CD14-positive monocyte (primary cell): Measurements from ENCODE around the gene ASPSCR1. TPM values are rescaled to one million over a fixed set of nuclear protein-coding genes. Genes with fewer than 3 reads are reported as not detected.

ENCODE experiments used
- DNase-seq, 3 donors: peaks; one replicate each; pipeline ENCODE4 v3.0.0-alpha.2; 2011 to 2022
- H2AFZ ChIP-seq: 2 replicates; pipeline ENCODE4 v1.6.0; 2012; ENCODE audit warnings: mild to moderate bottlenecking, low read depth, low read length, inconsistent platforms; ENCODE audit not compliant: insufficient read depth, poor library complexity, severe bottlenecking
- H3K27ac ChIP-seq, 2 donors: 1 replicate in 1 of 2; 2 replicates in 1 of 2; pipeline ENCODE4 v1.5.1; 2012 to 2013; ENCODE audit warnings: low read length in 2 of 2, control low read depth in 1 of 2, inconsistent platforms in 1 of 2, low read depth in 1 of 2, mild to moderate bottlenecking in 1 of 2
- H3K27me3 ChIP-seq, 2 donors: one replicate each; pipeline versions ENCODE4 v1.6.0 to v1.6.1; 2011 to 2013; ENCODE audit warnings: low read length in 2 of 2; ENCODE audit not compliant: control insufficient read depth in 2 of 2, insufficient read depth in 2 of 2
- H3K36me3 ChIP-seq, 2 donors: replicated peaks in 1 of 2; 1 replicate in 1 of 2; 2 replicates in 1 of 2; pipeline versions ENCODE4 v1.5.1 to v1.6.1; 2012 to 2013; ENCODE audit warnings: low read length in 2 of 2, control low read depth in 1 of 2, inconsistent platforms in 1 of 2, mild to moderate bottlenecking in 1 of 2; ENCODE audit not compliant: insufficient read depth in 2 of 2, control insufficient read depth in 1 of 2
- H3K4me1 ChIP-seq, 2 donors: 1 replicate in 1 of 2; 2 replicates in 1 of 2; pipeline versions ENCODE4 v1.5.1 to v1.6.1; 2012 to 2013; ENCODE audit warnings: low read length in 2 of 2, control low read depth in 1 of 2, inconsistent platforms in 1 of 2, mild to moderate bottlenecking in 1 of 2, moderate library complexity in 1 of 2; ENCODE audit not compliant: insufficient read depth in 2 of 2, control insufficient read depth in 1 of 2
- H3K4me2 ChIP-seq: replicated peaks from 2 replicates; pipeline ENCODE3; 2012; ENCODE audit warnings: low read length, moderate library complexity, mild to moderate bottlenecking; ENCODE audit not compliant: poor library complexity, severe bottlenecking; ENCODE audit errors: extremely low read depth
- H3K4me3 ChIP-seq, 3 experiments: fragments of 200-600 bp in 1 of 3; sonication (generic) in 1 of 3; replicated peaks in 1 of 3; 1 replicate in 2 of 3; 2 replicates in 1 of 3; pipeline ENCODE4 v1.5.1; 2011 to 2013; ENCODE audit warnings: low read length in 3 of 3, mild to moderate bottlenecking in 3 of 3, control low read depth in 2 of 3, low read depth in 2 of 3, inconsistent platforms in 1 of 3, moderate library complexity in 1 of 3
- H3K79me2 ChIP-seq: 2 replicates; pipeline ENCODE4 v1.6.0; 2012; ENCODE audit warnings: mild to moderate bottlenecking, control low read depth, inconsistent platforms, low read length, moderate library complexity; ENCODE audit not compliant: insufficient read depth
- H3K9ac ChIP-seq: 2 replicates; pipeline ENCODE4 v1.6.0; 2017; ENCODE audit warnings: low read length, mild to moderate bottlenecking; ENCODE audit not compliant: insufficient read depth, poor library complexity, severe bottlenecking
- H3K9me3 ChIP-seq, 2 donors: replicated peaks in 1 of 2; 1 replicate in 1 of 2; 2 replicates in 1 of 2; pipeline versions ENCODE4 v1.5.1 to v1.6.1; 2012 to 2013; ENCODE audit warnings: low read length in 2 of 2, control low read depth in 1 of 2; ENCODE audit not compliant: control insufficient read depth in 1 of 2, insufficient read depth in 1 of 2
- H4K20me1 ChIP-seq: 2 replicates; pipeline ENCODE4 v1.6.0; 2012; ENCODE audit warnings: mild to moderate bottlenecking, low read length, control low read depth, moderate library complexity; ENCODE audit not compliant: insufficient read depth
- H3K27ac Mint-ChIP-seq, 7 donors: one replicate each; pipeline ENCODE4 v1.8.0; 2020; ENCODE audit warnings: mild to moderate bottlenecking in 7 of 7, mixed read lengths in 7 of 7, moderate library complexity in 6 of 7, inconsistent platforms in 2 of 7
- H3K27me3 Mint-ChIP-seq, 3 donors: one replicate each; pipeline ENCODE4 v1.8.0; 2021 to 2022; ENCODE audit warnings: low read depth in 3 of 3, mild to moderate bottlenecking in 3 of 3, mixed read lengths in 3 of 3, moderate library complexity in 3 of 3, inconsistent platforms in 1 of 3
- H3K36me3 Mint-ChIP-seq, 2 donors: one replicate each; pipeline ENCODE4 v1.8.0; 2020; ENCODE audit warnings: mixed read lengths in 2 of 2, inconsistent platforms in 1 of 2, mild to moderate bottlenecking in 1 of 2
- H3K4me1 Mint-ChIP-seq: one replicate; pipeline ENCODE4 v1.8.0; 2020; ENCODE audit warnings: mild to moderate bottlenecking, mixed read lengths
- H3K4me3 Mint-ChIP-seq, 2 donors: one replicate each; pipeline ENCODE4 v1.8.0; 2020; ENCODE audit warnings: mild to moderate bottlenecking in 2 of 2, mixed read lengths in 2 of 2, moderate library complexity in 1 of 2
- H3K9me3 Mint-ChIP-seq, 7 donors: one replicate each; pipeline ENCODE4 v1.8.0; 2020 to 2022; ENCODE audit warnings: mixed read lengths in 7 of 7, mild to moderate bottlenecking in 6 of 7, moderate library complexity in 6 of 7, inconsistent platforms in 2 of 7
- CTCF ChIP-seq: fragments of 200-600 bp; IDR thresholded peaks from one replicate; pipeline ENCODE4 v1.8.0; 2022; ENCODE audit warnings: antibody characterized with exemption, mild to moderate bottlenecking
- WGBS: methylation state at CpG from one replicate; pipeline ENCODE4 v1.1.5; 2013; ENCODE audit warnings: missing lambda C conversion rate; ENCODE audit not compliant: insufficient coverage; 5-methylcytosine and 5-hydroxymethylcytosine counted together
- intact Hi-C, 2 donors: fragments of 100-400 bp; cut with micrococcal nuclease; formaldehyde crosslinking; loops; one replicate each; pipeline versions ENCODE4 v1.15.0 to v1.15.1; 2023
- polyA plus RNA-seq, 3 donors: library from polyadenylated mRNA; depleted of rRNA in 1 of 3; unstranded in 2 of 3; stranded (reverse) in 1 of 3; fragments of 300-500 nt in 2 of 3; fragments of >200 nt in 1 of 3; fragmentation: Illumina TruSeq in 2 of 3; gene quantifications; 1 replicate in 2 of 3; 2 replicates in 1 of 3; pipeline ENCODE4 v1.2.3, GENCODE V29; 2012 to 2021

ASPSCR1 gene
- polyA plus RNA-seq, 3 donors = 25.5 to 31.9 (median 25.6) TPM

DNA sequence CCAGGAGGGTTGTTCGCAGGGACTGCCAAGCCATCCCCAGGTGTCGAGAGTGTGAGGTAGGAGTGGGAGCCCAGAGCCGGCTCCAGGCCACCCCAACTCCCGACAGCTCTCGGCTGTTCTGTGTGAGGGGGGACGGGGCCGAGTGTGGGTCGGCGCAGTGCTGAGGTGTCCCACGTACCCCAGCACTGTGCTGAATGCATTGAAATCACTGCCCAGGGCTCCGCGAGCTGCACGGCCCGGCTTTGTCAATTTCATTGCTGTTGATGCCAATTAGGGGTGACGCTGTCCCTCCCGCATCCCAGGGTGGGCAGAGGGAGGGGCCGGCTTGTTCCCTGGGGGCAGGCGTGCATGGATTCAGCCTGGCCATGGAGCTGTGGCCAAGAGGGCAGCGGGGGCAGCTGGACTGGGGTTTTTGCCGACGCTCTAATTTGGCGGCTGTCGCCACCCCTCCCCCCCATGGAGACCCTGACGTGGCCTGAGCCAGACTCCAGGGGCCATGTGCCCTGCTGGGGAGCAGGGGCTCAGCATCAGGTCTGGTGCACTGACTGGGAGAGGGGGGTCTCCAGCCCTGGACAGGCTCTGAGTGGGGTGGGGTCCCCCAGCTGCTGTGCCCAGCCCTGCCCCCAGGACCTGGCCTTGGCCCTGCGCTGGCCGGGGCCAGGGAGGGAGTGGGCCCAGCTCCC is 31.0 kb downstream of the ASPSCR1 start:
- Mint-ChIP-seq H3K27ac (no peak overlapping the region), H3K27me3 (peaks cover 2 to 4% (median 2%) of the 10 kb centered on the region in 3 donors), H3K4me3 (no peak overlapping the region), H3K4me1 (no peaks in the 10 kb centered on the region), H3K9me3 (no peaks in the 10 kb centered on the region), H3K36me3 (peaks cover 2 to 17% of the 10 kb centered on the region in 2 donors)
- H3K4me3 ChIP-seq = no peak overlapping the region
- DNase-seq = no peak
- no peak overlapping the region for H3K9ac ChIP-seq
- H4K20me1 ChIP-seq = peaks cover 7% of the 10 kb centered on the region
- WGBS = 99% methylated on average over 16 of the region's 26 CpGs
- TF ChIP-seq CTCF = no peak
- H3K36me3 ChIP-seq = peaks cover 9 to 11% of the 10 kb centered on the region in 2 donors
- H3K4me2 ChIP-seq = no peak overlapping the region
- no peak overlapping the region for H2AFZ ChIP-seq
- no peaks in the 10 kb centered on the region for H3K4me1 ChIP-seq
- no peaks in the 10 kb centered on the region for H3K27me3 ChIP-seq
- intact Hi-C loops = no loop called here
- H3K79me2 ChIP-seq = no peaks in the 10 kb centered on the region
- H3K9me3 ChIP-seq = no peaks in the 10 kb centered on the region
- no peak overlapping the region for H3K27ac ChIP-seq

DNA sequence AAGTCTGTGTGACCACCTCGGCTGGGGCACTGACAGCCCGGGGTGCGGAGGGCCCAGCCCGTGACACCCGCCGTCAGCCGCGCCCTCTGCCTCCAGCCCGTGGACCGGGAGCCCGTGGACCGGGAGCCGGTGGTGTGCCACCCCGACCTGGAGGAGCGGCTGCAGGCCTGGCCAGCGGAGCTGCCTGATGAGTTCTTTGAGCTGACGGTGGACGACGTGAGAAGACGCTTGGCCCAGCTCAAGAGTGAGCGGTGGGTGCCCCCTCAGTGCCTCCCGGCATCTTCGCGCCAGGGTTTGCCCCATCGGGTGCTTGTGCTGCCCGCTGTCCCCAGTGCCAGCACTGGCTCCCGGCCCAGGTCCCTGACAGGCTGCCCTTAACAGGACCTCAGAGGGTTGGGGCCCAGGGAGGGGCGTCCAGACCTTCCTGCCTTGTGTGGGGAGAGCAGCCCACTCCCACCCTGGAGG is 31.5 kb downstream of the ASPSCR1 start:
- no peaks in the 10 kb centered on the region for H3K9me3 ChIP-seq

More for the DNA sequence above, 31.5 kb downstream of the ASPSCR1 start:
- Mint-ChIP-seq H3K36me3 (peaks cover 2 to 17% of the 10 kb centered on the region in 2 donors), H3K4me1 (no peaks in the 10 kb centered on the region), H3K27me3 (peaks cover 2 to 4% (median 2%) of the 10 kb centered on the region in 3 donors), H3K9me3 (no peaks in the 10 kb centered on the region), H3K4me3 (no peak overlapping the region), H3K27ac (no peak overlapping the region)
- no peaks in the 10 kb centered on the region for H3K79me2 ChIP-seq
- no peak overlapping the region for H3K4me2 ChIP-seq
- H4K20me1 ChIP-seq = peaks cover 6% of the 10 kb centered on the region
- H3K4me1 ChIP-seq = no peaks in the 10 kb centered on the region
- H3K9ac ChIP-seq = no peak overlapping the region
- H3K36me3 ChIP-seq = peaks cover 9 to 11% of the 10 kb centered on the region in 2 donors
- DNase-seq = no peak
- intact Hi-C loops = no loop called here
- WGBS = 84% methylated on average over 28 of the region's 28 CpGs
- no peak overlapping the region for H3K4me3 ChIP-seq
- H3K27me3 ChIP-seq = no peaks in the 10 kb centered on the region
- no peak for TF ChIP-seq CTCF
- H3K27ac ChIP-seq = no peak overlapping the region
- no peak overlapping the region for H2AFZ ChIP-seq
